ENCODE data around the gene INPP4A. TPM values are rescaled to one million over a fixed set of nuclear protein-coding genes. Genes with fewer than 3 reads are reported as not detected.

The INPP4A gene
- total RNA-seq, 2 donors from 2014 or later = 12.7 to 18.2 TPM

GRCh38 chr2:98569197-98569793 lies 124.6 kb downstream of the INPP4A start:
- H3K9me3 ChIP-seq = no peaks in the 10 kb centered on the region
- H3K4me1 ChIP-seq = peaks cover 0 to 5% of the 10 kb centered on the region in 2 donors
- peaks cover 53% of the 10 kb centered on the region for H3K36me3 ChIP-seq
- no peaks in the 10 kb centered on the region for H3K27me3 ChIP-seq
- DNase-seq (ENCODE audit: low spot score) = no peak
- TF ChIP-seq CTCF (IDR thresholded peaks at IDR 0.05) = peak; percentile 57 to 84
- H3K4me3 ChIP-seq = no peak overlapping the region
- H3K27ac ChIP-seq = no peak overlapping the region

- Histone ChIP-seq H3K27ac (no peak overlapping the region), H3K9me3 (no peaks in the 10 kb centered on the region), H3K36me3 (peaks cover 47% of the 10 kb centered on the region), H3K4me3 (no peak overlapping the region), H3K27me3 (no peaks in the 10 kb centered on the region), H3K4me1 (no peaks in the 10 kb centered on the region)
- no peak for TF ChIP-seq CTCF (IDR thresholded peaks at IDR 0.05)
- no peak for DNase-seq (ENCODE audit: low spot score)
These were observed 125.3 kb downstream of the INPP4A start for GRCh38 chr2:98569915-98570314.

GRCh38 chr2:98570356-98570755 lies 125.7 kb downstream of the INPP4A start:
- no peaks in the 10 kb centered on the region for H3K4me1 ChIP-seq
- TF ChIP-seq CTCF (IDR thresholded peaks at IDR 0.05) = no peak
- H3K27ac ChIP-seq = no peak overlapping the region
- H3K4me3 ChIP-seq = no peak overlapping the region
- no peaks in the 10 kb centered on the region for H3K27me3 ChIP-seq
- no peaks in the 10 kb centered on the region for H3K9me3 ChIP-seq
- no peak for DNase-seq (ENCODE audit: low spot score)
- H3K36me3 ChIP-seq = peaks cover 43% of the 10 kb centered on the region

- Histone ChIP-seq H3K27ac (no peak overlapping the region), H3K4me3 (no peak overlapping the region), H3K36me3 (peaks cover 34% of the 10 kb centered on the region), H3K9me3 (no peaks in the 10 kb centered on the region), H3K27me3 (no peaks in the 10 kb centered on the region), H3K4me1 (no peaks in the 10 kb centered on the region)
- DNase-seq (ENCODE audit: low spot score) = no peak
- TF ChIP-seq CTCF (IDR thresholded peaks at IDR 0.05) = no peak
These were observed 126.6 kb downstream of the INPP4A start for GRCh38 chr2:98571121-98571701.

GRCh38 chr2:98571796-98572195 lies 127.1 kb downstream of the INPP4A start:
- no peak for DNase-seq (ENCODE audit: low spot score)
- no peaks in the 10 kb centered on the region for H3K4me1 ChIP-seq
- H3K36me3 ChIP-seq = peaks cover 28% of the 10 kb centered on the region
- no peak overlapping the region for H3K27ac ChIP-seq
- H3K9me3 ChIP-seq = no peaks in the 10 kb centered on the region
- no peaks in the 10 kb centered on the region for H3K27me3 ChIP-seq
- H3K4me3 ChIP-seq = no peak overlapping the region
- TF ChIP-seq CTCF (IDR thresholded peaks at IDR 0.05) = no peak

GRCh38 chr2:98572211-98572610 lies 127.6 kb downstream of the INPP4A start:
- TF ChIP-seq CTCF (IDR thresholded peaks at IDR 0.05) = no peak
- H3K27me3 ChIP-seq = no peaks in the 10 kb centered on the region
- peaks cover 26% of the 10 kb centered on the region for H3K36me3 ChIP-seq
- DNase-seq (ENCODE audit: low spot score) = no peak
- H3K9me3 ChIP-seq = no peaks in the 10 kb centered on the region
- no peak overlapping the region for H3K4me3 ChIP-seq
- no peak overlapping the region for H3K27ac ChIP-seq
- H3K4me1 ChIP-seq = no peaks in the 10 kb centered on the region

Data from right atrium auricular region (tissue), 2 donors.